Glutamatergic neuron (in vitro differentiated cells): Measurements from ENCODE around the gene TBC1D22A. TPM values are rescaled to one million over a fixed set of nuclear protein-coding genes. Genes with fewer than 3 reads are reported as not detected.

Experiments
- DNase-seq: peaks from one replicate; pipeline ENCODE4 v3.0.0; 2022
- H3K27ac Mint-ChIP-seq: one replicate; pipeline ENCODE4 v1.8.0; 2020; ENCODE audit warnings: mild to moderate bottlenecking, mixed read lengths, inconsistent platforms; ENCODE audit not compliant: unreplicated experiment
- H3K27me3 Mint-ChIP-seq: one replicate; pipeline ENCODE4 v1.8.0; 2020; ENCODE audit warnings: mild to moderate bottlenecking, moderate library complexity, mixed read lengths, inconsistent platforms; ENCODE audit not compliant: unreplicated experiment
- H3K36me3 Mint-ChIP-seq: one replicate; pipeline ENCODE4 v1.8.0; 2020; ENCODE audit warnings: mild to moderate bottlenecking, mixed read lengths, inconsistent platforms; ENCODE audit not compliant: unreplicated experiment
- H3K4me1 Mint-ChIP-seq: one replicate; pipeline ENCODE4 v1.8.0; 2020; ENCODE audit warnings: mild to moderate bottlenecking, low read depth, mixed read lengths, inconsistent platforms; ENCODE audit not compliant: unreplicated experiment
- H3K4me3 Mint-ChIP-seq: one replicate; pipeline ENCODE4 v1.8.0; 2020; ENCODE audit warnings: mild to moderate bottlenecking, mixed read lengths, inconsistent platforms; ENCODE audit not compliant: unreplicated experiment
- H3K9me3 Mint-ChIP-seq: one replicate; pipeline ENCODE4 v1.8.0; 2020; ENCODE audit warnings: mild to moderate bottlenecking, moderate library complexity, mixed read lengths, inconsistent platforms; ENCODE audit not compliant: unreplicated experiment
- CTCF ChIP-seq: fragments of 200-600 bp; sonication (generic); IDR thresholded peaks from one replicate; pipeline ENCODE4 v1.5.0; 2021; ENCODE audit not compliant: partially characterized antibody, unreplicated experiment
- total RNA-seq: library from RNA; stranded (reverse); fragmentation: NEBNext Ultra II Directional; extraction: Animal tissue kit (Norgen Biotek cat#: 25700); gene quantifications from one replicate; pipeline ENCODE4 v1.2.1, GENCODE V29; 2021; ENCODE audit not compliant: unreplicated experiment

TBC1D22A gene
- total RNA-seq, 1 donor from 2014 or later: 23.0 TPM

- no peaks in the 10 kb centered on the region for H3K36me3 Mint-ChIP-seq
- peaks cover 10% of the 10 kb centered on the region for H3K27me3 Mint-ChIP-seq
- no peak for TF ChIP-seq CTCF
- no peak overlapping the region for H3K4me3 Mint-ChIP-seq
- H3K9me3 Mint-ChIP-seq: peaks cover 7% of the 10 kb centered on the region
- DNase-seq: no peak
- H3K4me1 Mint-ChIP-seq: peaks cover 13% of the 10 kb centered on the region
- H3K27ac Mint-ChIP-seq: no peak overlapping the region
Measured at GRCh38 chr22:46801331-46801811, 38.9 kb downstream of the TBC1D22A start.

GRCh38 chr22:46801826-46802607 lies 39.6 kb downstream of the TBC1D22A start:
- no peak overlapping the region for H3K27ac Mint-ChIP-seq
- H3K36me3 Mint-ChIP-seq: no peaks in the 10 kb centered on the region
- DNase-seq: no peak
- peaks cover 7% of the 10 kb centered on the region for H3K9me3 Mint-ChIP-seq
- peaks cover 8% of the 10 kb centered on the region for H3K27me3 Mint-ChIP-seq
- H3K4me1 Mint-ChIP-seq: peaks cover 13% of the 10 kb centered on the region
- H3K4me3 Mint-ChIP-seq: no peak overlapping the region
- no peak for TF ChIP-seq CTCF

- Mint-ChIP-seq H3K36me3 (no peaks in the 10 kb centered on the region), H3K4me1 (peaks cover 8% of the 10 kb centered on the region), H3K27ac (no peak overlapping the region), H3K4me3 (no peak overlapping the region), H3K9me3 (peaks cover 7% of the 10 kb centered on the region), H3K27me3 (peaks cover 10% of the 10 kb centered on the region)
- no peak for TF ChIP-seq CTCF
- no peak for DNase-seq
Measured at GRCh38 chr22:46802608-46803027, 40.2 kb downstream of the TBC1D22A start.

- Mint-ChIP-seq H3K4me1 (peaks cover 8% of the 10 kb centered on the region), H3K36me3 (no peaks in the 10 kb centered on the region), H3K27ac (no peak overlapping the region), H3K27me3 (peaks cover 10% of the 10 kb centered on the region), H3K4me3 (no peak overlapping the region), H3K9me3 (peaks cover 5% of the 10 kb centered on the region)
- DNase-seq: peak; percentile 59
- peak; percentile 98 for TF ChIP-seq CTCF
Measured at GRCh38 chr22:46803031-46803880, 40.8 kb downstream of the TBC1D22A start.

GRCh38 chr22:46803936-46804335 lies 41.5 kb downstream of the TBC1D22A start:
- Mint-ChIP-seq H3K36me3 (no peaks in the 10 kb centered on the region), H3K4me3 (no peak overlapping the region), H3K27ac (no peak overlapping the region), H3K9me3 (peaks cover 5% of the 10 kb centered on the region), H3K4me1 (peaks cover 7% of the 10 kb centered on the region), H3K27me3 (peaks cover 10% of the 10 kb centered on the region)
- no peak for DNase-seq
- no peak for TF ChIP-seq CTCF
